Nephron progenitor cell (in vitro differentiated cells): ENCODE results near the gene IER2.

Experiments
- DNase-seq: peaks from one replicate; pipeline ENCODE4 v3.0.0; 2021
- H3K27ac Mint-ChIP-seq: 2 replicates; pipeline ENCODE4 v1.8.0; 2021; ENCODE audit warnings: mild to moderate bottlenecking, moderate library complexity, mixed read lengths
- H3K27me3 Mint-ChIP-seq: 2 replicates; pipeline ENCODE4 v1.8.0; 2021; ENCODE audit warnings: mild to moderate bottlenecking, low read depth, mixed read lengths; ENCODE audit not compliant: poor library complexity
- H3K36me3 Mint-ChIP-seq: 2 replicates; pipeline ENCODE4 v1.8.0; 2021; ENCODE audit warnings: low read depth, mixed read lengths
- H3K4me1 Mint-ChIP-seq: 2 replicates; pipeline ENCODE4 v1.8.0; 2021; ENCODE audit warnings: mixed read lengths
- H3K4me3 Mint-ChIP-seq: 2 replicates; pipeline ENCODE4 v1.8.0; 2021; ENCODE audit warnings: mild to moderate bottlenecking, moderate library complexity, mixed read lengths
- H3K9me3 Mint-ChIP-seq: 2 replicates; pipeline ENCODE4 v1.8.0; 2021; ENCODE audit warnings: mild to moderate bottlenecking, moderate library complexity, mixed read lengths
- CTCF ChIP-seq: fragments of 200-600 bp; sonication (generic); IDR thresholded peaks from 2 replicates; pipeline ENCODE4 v1.5.0; 2021; ENCODE audit warnings: antibody characterized with exemption

Gene IER2

GRCh38 chr19:13128583-13128982 is 21.6 kb upstream of the IER2 start:
- no peak for DNase-seq
- H3K4me3 Mint-ChIP-seq: no peak overlapping the region
- peaks cover 28% of the 10 kb centered on the region for H3K4me1 Mint-ChIP-seq
- H3K27ac Mint-ChIP-seq: peak overlapping the region; percentile 83
- H3K9me3 Mint-ChIP-seq: no peaks in the 10 kb centered on the region
- H3K27me3 Mint-ChIP-seq: no peaks in the 10 kb centered on the region
- peaks cover 27% of the 10 kb centered on the region for H3K36me3 Mint-ChIP-seq
- no peak for TF ChIP-seq CTCF

- TF ChIP-seq CTCF: no peak
- peaks cover 27% of the 10 kb centered on the region for H3K4me1 Mint-ChIP-seq
- no peak overlapping the region for H3K4me3 Mint-ChIP-seq
- H3K36me3 Mint-ChIP-seq: peaks cover 28% of the 10 kb centered on the region
- H3K9me3 Mint-ChIP-seq: no peaks in the 10 kb centered on the region
- no peaks in the 10 kb centered on the region for H3K27me3 Mint-ChIP-seq
- no peak overlapping the region for H3K27ac Mint-ChIP-seq
- no peak for DNase-seq
Measured at GRCh38 chr19:13129384-13129783, 20.8 kb upstream of the IER2 start.

- Mint-ChIP-seq H3K27me3 (no peaks in the 10 kb centered on the region), H3K4me1 (peaks cover 24% of the 10 kb centered on the region), H3K4me3 (no peak overlapping the region), H3K27ac (no peak overlapping the region), H3K36me3 (peaks cover 37% of the 10 kb centered on the region), H3K9me3 (no peaks in the 10 kb centered on the region)
- TF ChIP-seq CTCF: no peak
- DNase-seq: no peak
Measured at GRCh38 chr19:13130886-13131490, 19.2 kb upstream of the IER2 start.

- H3K9me3 Mint-ChIP-seq: no peaks in the 10 kb centered on the region
- H3K36me3 Mint-ChIP-seq: peaks cover 31% of the 10 kb centered on the region
- H3K27me3 Mint-ChIP-seq: no peaks in the 10 kb centered on the region
- TF ChIP-seq CTCF: no peak
- no peak overlapping the region for H3K4me3 Mint-ChIP-seq
- peaks cover 16% of the 10 kb centered on the region for H3K4me1 Mint-ChIP-seq
- H3K27ac Mint-ChIP-seq: peak overlapping the region; percentile 79
- no peak for DNase-seq
Measured at GRCh38 chr19:13132471-13133180, 17.6 kb upstream of the IER2 start.

GRCh38 chr19:13133241-13133870 is 16.9 kb upstream of the IER2 start:
- TF ChIP-seq CTCF: no peak
- Mint-ChIP-seq H3K36me3 (peaks cover 35% of the 10 kb centered on the region), H3K4me3 (no peak overlapping the region), H3K27ac (peak overlapping the region; percentile 46), H3K4me1 (peaks cover 9% of the 10 kb centered on the region), H3K9me3 (no peaks in the 10 kb centered on the region), H3K27me3 (no peaks in the 10 kb centered on the region)
- DNase-seq: no peak
